Liver (tissue), 9 donors: ENCODE results near the gene PLEKHA6. TPM values are rescaled to one million over a fixed set of nuclear protein-coding genes. Genes with fewer than 3 reads are reported as not detected.

Source experiments
- DNase-seq: peaks from one replicate; pipeline ENCODE4 v3.0.0-alpha.2; 2017; ENCODE audit warnings: low spot score
- H3K27ac ChIP-seq, 2 donors: one replicate each; pipeline ENCODE4 v1.7.0; 2013; ENCODE audit warnings: inconsistent platforms in 2 of 2, low read length in 2 of 2, control low read depth in 1 of 2, low read depth in 1 of 2, mild to moderate bottlenecking in 1 of 2
- H3K27me3 ChIP-seq, 4 donors: one replicate each; pipeline versions ENCODE4 v1.6.1 to v1.7.0; 2013; ENCODE audit warnings: low read length in 3 of 4, inconsistent platforms in 1 of 4, mild to moderate bottlenecking in 1 of 4, moderate library complexity in 1 of 4; ENCODE audit not compliant: control insufficient read depth in 4 of 4, insufficient read depth in 4 of 4
- H3K36me3 ChIP-seq, 4 donors: one replicate each; pipeline versions ENCODE4 v1.6.1 to v1.7.0; 2013; ENCODE audit warnings: low read length in 3 of 4, mild to moderate bottlenecking in 3 of 4, low read depth in 1 of 4, moderate library complexity in 1 of 4; ENCODE audit not compliant: control insufficient read depth in 4 of 4, insufficient read depth in 3 of 4
- H3K4me1 ChIP-seq, 4 donors: one replicate each; pipeline versions ENCODE4 v1.6.1 to v1.7.0; 2013; ENCODE audit warnings: low read length in 3 of 4, mild to moderate bottlenecking in 3 of 4, moderate library complexity in 1 of 4; ENCODE audit not compliant: control insufficient read depth in 4 of 4, insufficient read depth in 4 of 4
- H3K4me3 ChIP-seq, 3 donors: one replicate each; pipeline versions ENCODE4 v1.6.1 to v1.7.0; 2013; ENCODE audit warnings: low read length in 3 of 3, control low read depth in 1 of 3, low read depth in 1 of 3, mild to moderate bottlenecking in 1 of 3
- H3K9ac ChIP-seq, 2 donors: one replicate each; pipeline ENCODE4 v1.7.0; 2013; ENCODE audit warnings: low read length in 2 of 2, mild to moderate bottlenecking in 2 of 2, moderate library complexity in 2 of 2, control low read depth in 1 of 2, low read depth in 1 of 2
- H3K9me3 ChIP-seq, 4 donors: one replicate each; pipeline versions ENCODE4 v1.6.1 to v1.7.0; 2013; ENCODE audit warnings: low read length in 3 of 4; ENCODE audit not compliant: control insufficient read depth in 4 of 4
- ATF3 ChIP-seq: IDR thresholded peaks from 2 replicates; pipeline ENCODE4 v1.6.1; 2016; ENCODE audit warnings: antibody characterized with exemption
- CTCF ChIP-seq: fragments of 150-350 bp; IDR thresholded peaks from 2 replicates; pipeline ENCODE4 v1.5.1; 2017; ENCODE audit warnings: improper control_type of control experiment, low read depth, low read length; ENCODE audit not compliant: missing input control
- EGR1 ChIP-seq, 2 donors: IDR thresholded peaks; 2 replicates each; pipeline ENCODE4 v1.6.1; 2016 to 2018; ENCODE audit warnings: antibody characterized with exemption in 2 of 2, low read depth in 2 of 2
- FOXA1 ChIP-seq: IDR thresholded peaks from 2 replicates; pipeline ENCODE4 v1.6.1; 2016; ENCODE audit warnings: antibody characterized with exemption
- FOXA2 ChIP-seq: IDR thresholded peaks from 2 replicates; pipeline ENCODE4 v1.6.1; 2016; ENCODE audit warnings: antibody characterized with exemption
- GABPA ChIP-seq, 2 donors: IDR thresholded peaks in 1 of 2; conservative IDR thresholded peaks in 1 of 2; 2 replicates each; pipeline ENCODE4 v1.6.1; 2016; ENCODE audit warnings: antibody characterized with exemption in 2 of 2, mild to moderate bottlenecking in 1 of 2, moderate library complexity in 1 of 2
- HNF4A ChIP-seq, 2 donors: conservative IDR thresholded peaks; 2 replicates each; pipeline ENCODE4 v1.6.1; 2016; ENCODE audit warnings: antibody characterized with exemption in 2 of 2, mild to moderate bottlenecking in 2 of 2
- HNF4G ChIP-seq: IDR thresholded peaks from 2 replicates; pipeline ENCODE4 v1.6.1; 2016; ENCODE audit warnings: antibody characterized with exemption
- JUND ChIP-seq, 2 donors: IDR thresholded peaks; 2 replicates each; pipeline ENCODE4 v1.6.1; 2016; ENCODE audit warnings: antibody characterized with exemption in 2 of 2
- NR2F2 ChIP-seq: IDR thresholded peaks from 2 replicates; pipeline ENCODE4 v1.6.1; 2016; ENCODE audit warnings: antibody characterized with exemption
- RAD21 ChIP-seq, 2 donors: IDR thresholded peaks; 2 replicates each; pipeline ENCODE4 v1.6.1; 2016; ENCODE audit warnings: antibody characterized with exemption in 2 of 2, mild to moderate bottlenecking in 2 of 2
- REST ChIP-seq: IDR thresholded peaks from 2 replicates; pipeline ENCODE4 v1.6.1; 2016; ENCODE audit warnings: antibody characterized with exemption, mild to moderate bottlenecking
- RXRA ChIP-seq, 2 donors: IDR thresholded peaks; 2 replicates each; pipeline ENCODE4 v1.6.1; 2017 to 2018; ENCODE audit warnings: antibody characterized with exemption in 2 of 2, mild to moderate bottlenecking in 1 of 2
- SP1 ChIP-seq: IDR thresholded peaks from 2 replicates; pipeline ENCODE4 v1.6.1; 2018; ENCODE audit warnings: antibody characterized with exemption, mild to moderate bottlenecking
- TAF1 ChIP-seq: conservative IDR thresholded peaks from 2 replicates; pipeline ENCODE4 v1.6.1; 2016; ENCODE audit warnings: antibody characterized with exemption, mild to moderate bottlenecking
- YY1 ChIP-seq: IDR thresholded peaks from 2 replicates; pipeline ENCODE4 v1.6.1; 2016; ENCODE audit warnings: antibody characterized with exemption, mild to moderate bottlenecking
- WGBS: extraction: QIAGEN DNeasy Blood & Tissue Kit; methylation state at CpG from one replicate; pipeline ENCODE4 v1.1.7; 2013; 5-methylcytosine and 5-hydroxymethylcytosine counted together
- polyA plus RNA-seq, 2 donors: library from polyadenylated mRNA; stranded (reverse) in 1 of 2; unstranded in 1 of 2; fragments of 200-250 nt in 1 of 2; fragments of >200 nt in 1 of 2; fragmentation: Nextera tagmentation in 1 of 2; extraction: Ambion mirVana in 1 of 2; gene quantifications; one replicate each; pipeline versions ENCODE4 v1.2.1 to v1.2.3, GENCODE V29; 2013 to 2015
- total RNA-seq, 2 donors: library from RNA; depleted of rRNA; stranded (reverse); fragments of >200 nt; gene quantifications; one replicate each; pipeline ENCODE4 v1.2.3, GENCODE V29; 2014
- TF ChIP-seq, protein P1 (sequence below): IDR thresholded peaks from 2 replicates; pipeline ENCODE4 v1.6.1; 2016; ENCODE audit warnings: antibody characterized with exemption
- TF ChIP-seq, protein P2 (sequence below): IDR thresholded peaks from 2 replicates; pipeline ENCODE4 v1.6.1; 2016; ENCODE audit warnings: antibody characterized with exemption
- donor health status: healthy.
- donor health status: healthy.
- donor health status: healthy.
- donor health status: healthy.
- donor health status: healthy.

The PLEKHA6 gene
- total and polyA plus RNA-seq, 4 donors, result 5.3 to 12.8 (median 7.6) TPM

GRCh38 chr1:204177133-204177532 lies 182.6 kb downstream of the PLEKHA6 start:
- Histone ChIP-seq H3K4me1 (no peaks in the 10 kb centered on the region), H3K36me3 (no peaks in the 10 kb centered on the region), H3K4me3 (no peak overlapping the region), H3K27ac (no peak overlapping the region), H3K9ac (no peak overlapping the region), H3K9me3 (no peaks in the 10 kb centered on the region), H3K27me3 (no peaks in the 10 kb centered on the region)
- TF ChIP-seq RAD21 (IDR thresholded peaks at IDR 0.05) (no peak), RXRA (IDR thresholded peaks at IDR 0.05) (no peak), ATF3 (no peak), CTCF (no peak), HNF4A (conservative IDR thresholded peaks at IDR 0.05) (no peak)
- TF ChIP-seq, protein P1, sequence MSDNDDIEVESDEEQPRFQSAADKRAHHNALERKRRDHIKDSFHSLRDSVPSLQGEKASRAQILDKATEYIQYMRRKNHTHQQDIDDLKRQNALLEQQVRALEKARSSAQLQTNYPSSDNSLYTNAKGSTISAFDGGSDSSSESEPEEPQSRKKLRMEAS, result no peak
- DNase-seq, result no peak
- WGBS, result 70% methylated on average over 4 of the region's 4 CpGs

DNA sequence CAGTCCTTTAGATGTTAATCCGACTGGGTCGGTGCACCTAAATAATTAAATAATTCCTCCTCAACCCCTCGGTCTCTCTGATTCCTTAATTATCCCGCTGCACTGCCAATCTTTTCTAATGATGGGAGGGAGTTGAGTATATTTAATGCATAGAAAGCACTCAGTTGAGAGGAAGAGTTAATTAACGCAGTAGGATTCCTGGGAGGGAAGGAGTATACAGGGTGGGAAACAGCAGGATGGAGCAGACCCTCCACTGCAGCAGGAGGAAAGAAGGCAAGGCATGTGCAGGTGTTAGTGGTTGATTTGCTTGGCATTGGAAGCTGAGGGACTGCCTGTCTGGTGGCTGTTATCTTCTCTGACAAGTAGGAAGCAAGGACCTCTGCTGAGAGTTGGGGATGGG lies 183.7 kb downstream of the PLEKHA6 start:
- H3K4me1 ChIP-seq, result no peaks in the 10 kb centered on the region
- 94% methylated on average over 5 of the region's 5 CpGs for WGBS
- DNase-seq, result no peak

More for the DNA sequence above, 183.7 kb downstream of the PLEKHA6 start:
- Histone ChIP-seq H3K4me3 (no peak overlapping the region), H3K27ac (no peak overlapping the region), H3K27me3 (no peaks in the 10 kb centered on the region), H3K36me3 (no peaks in the 10 kb centered on the region), H3K9me3 (no peaks in the 10 kb centered on the region), H3K9ac (no peak overlapping the region)
- no peak for TF ChIP-seq JUND (IDR thresholded peaks at IDR 0.05)
- no peak for TF ChIP-seq RXRA (IDR thresholded peaks at IDR 0.05)
- TF ChIP-seq YY1, result no peak
- TF ChIP-seq TAF1, result no peak
- no peak for TF ChIP-seq RAD21 (IDR thresholded peaks at IDR 0.05)
- TF ChIP-seq, protein P2, sequence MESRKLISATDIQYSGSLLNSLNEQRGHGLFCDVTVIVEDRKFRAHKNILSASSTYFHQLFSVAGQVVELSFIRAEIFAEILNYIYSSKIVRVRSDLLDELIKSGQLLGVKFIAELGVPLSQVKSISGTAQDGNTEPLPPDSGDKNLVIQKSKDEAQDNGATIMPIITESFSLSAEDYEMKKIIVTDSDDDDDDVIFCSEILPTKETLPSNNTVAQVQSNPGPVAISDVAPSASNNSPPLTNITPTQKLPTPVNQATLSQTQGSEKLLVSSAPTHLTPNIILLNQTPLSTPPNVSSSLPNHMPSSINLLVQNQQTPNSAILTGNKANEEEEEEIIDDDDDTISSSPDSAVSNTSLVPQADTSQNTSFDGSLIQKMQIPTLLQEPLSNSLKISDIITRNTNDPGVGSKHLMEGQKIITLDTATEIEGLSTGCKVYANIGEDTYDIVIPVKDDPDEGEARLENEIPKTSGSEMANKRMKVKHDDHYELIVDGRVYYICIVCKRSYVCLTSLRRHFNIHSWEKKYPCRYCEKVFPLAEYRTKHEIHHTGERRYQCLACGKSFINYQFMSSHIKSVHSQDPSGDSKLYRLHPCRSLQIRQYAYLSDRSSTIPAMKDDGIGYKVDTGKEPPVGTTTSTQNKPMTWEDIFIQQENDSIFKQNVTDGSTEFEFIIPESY, result no peak
- no peak for TF ChIP-seq REST
- no peak for TF ChIP-seq FOXA1
- TF ChIP-seq CTCF, result no peak
- TF ChIP-seq, protein P1, result no peak
- no peak for TF ChIP-seq NR2F2
- TF ChIP-seq HNF4A (conservative IDR thresholded peaks at IDR 0.05), result no peak
- TF ChIP-seq HNF4G, result no peak
- no peak for TF ChIP-seq GABPA (IDR thresholded peaks at IDR 0.05 in 1 of 2, conservative IDR thresholded peaks at IDR 0.05 in 1 of 2)
- no peak for TF ChIP-seq ATF3
- TF ChIP-seq EGR1 (IDR thresholded peaks at IDR 0.05; ENCODE audit: low read depth in 2 of 2), result no peak
- no peak for TF ChIP-seq FOXA2
- TF ChIP-seq SP1, result no peak
